Measurements from ENCODE around the gene PDE4B.
A peak's percentile ranks its signal among the peaks of the same experiment; 100 is the strongest.
"Not testable (repeated sequence)": the region's sequence is repeated elsewhere in the genome, so short reads cannot be mapped to it uniquely, and the experiment has no call there.

PDE4B gene

DNA sequence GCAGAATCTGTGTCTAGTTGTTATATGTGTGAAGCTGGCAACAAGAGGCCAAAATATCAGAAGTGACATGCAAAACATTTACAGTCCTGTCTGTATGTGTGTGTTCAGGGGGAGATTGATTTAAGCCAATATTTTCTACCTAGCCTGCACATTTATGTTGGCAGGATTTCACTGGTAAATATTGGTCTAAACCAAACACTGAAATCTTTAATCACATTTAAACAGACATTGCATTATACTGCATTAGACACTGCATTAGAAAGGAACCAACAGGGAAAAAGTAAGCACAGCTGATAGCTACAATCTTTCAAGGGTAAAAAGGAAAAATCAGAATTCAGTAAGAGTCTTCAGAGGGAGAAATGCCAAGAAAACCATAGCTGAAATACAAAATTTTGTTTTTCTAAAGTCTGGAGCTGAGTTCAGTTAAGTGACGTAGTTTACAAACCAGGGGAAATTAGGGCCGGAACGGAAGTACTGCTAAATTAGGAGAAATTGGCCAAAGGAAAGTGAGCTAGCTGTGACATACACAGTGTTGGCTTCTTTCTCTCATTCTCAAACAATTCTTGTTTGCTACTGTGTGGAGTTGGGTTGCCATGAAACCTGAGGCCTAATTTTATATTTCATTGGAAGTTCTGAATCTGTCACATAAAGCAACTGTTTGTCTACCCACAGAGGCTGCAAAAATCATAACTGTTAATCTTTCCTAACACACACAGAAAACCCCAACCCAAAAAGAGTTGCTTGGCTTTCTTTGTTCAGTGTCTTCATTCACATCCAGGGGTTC lies 524.0 kb downstream of the PDE4B start:
- Histone ChIP-seq H3K9ac (ENCODE audit: low read length in 5 of 5) (no peak overlapping the region), H3K36me3 (ENCODE audit: control insufficient read depth in 5 of 5, insufficient read depth in 5 of 5, low read length in 5 of 5) (no peaks in the 10 kb centered on the region), H3K9me3 (ENCODE audit: control insufficient read depth in 5 of 5, low read length in 5 of 5) (peaks cover 0 to 4% (median 0%) of the 10 kb centered on the region in 5 donors), H3K27ac (ENCODE audit: low read depth, low read length) (peak overlapping the region; percentile 25), H3K4me1 (ENCODE audit: control insufficient read depth in 5 of 5, insufficient read depth in 5 of 5, low read length in 5 of 5) (peaks cover 0 to 10% (median 0%) of the 10 kb centered on the region in 5 donors), H3K27me3 (ENCODE audit: control insufficient read depth in 5 of 5, insufficient read depth in 4 of 5, low read length in 5 of 5) (no peaks in the 10 kb centered on the region), H3K4me3 (ENCODE audit: low read depth in 1 of 5, low read length in 5 of 5) (no peak overlapping the region)

DNA sequence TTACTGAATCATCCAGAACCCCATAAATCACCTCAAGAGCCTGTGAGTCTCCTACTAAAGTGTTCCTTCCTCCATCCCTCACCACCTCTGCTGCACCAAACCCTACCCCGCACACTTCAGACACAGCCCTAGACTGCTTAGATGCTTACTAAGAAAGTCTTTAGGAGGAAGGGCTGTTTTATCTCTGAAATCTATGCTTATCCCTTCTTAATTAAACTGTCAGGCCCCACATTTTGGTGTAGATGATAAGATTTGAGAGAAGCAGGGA lies 524.5 kb downstream of the PDE4B start:
- H3K27ac ChIP-seq (ENCODE audit: low read depth, low read length): peak overlapping the region; percentile 25
- no peak overlapping the region for H3K4me3 ChIP-seq (ENCODE audit: low read depth in 1 of 5, low read length in 5 of 5)
- no peak overlapping the region for H3K9ac ChIP-seq (ENCODE audit: low read length in 5 of 5)
- peaks cover 0 to 10% (median 0%) of the 10 kb centered on the region in 5 donors for H3K4me1 ChIP-seq (ENCODE audit: control insufficient read depth in 5 of 5, insufficient read depth in 5 of 5, low read length in 5 of 5)
- H3K9me3 ChIP-seq (ENCODE audit: control insufficient read depth in 5 of 5, low read length in 5 of 5): peaks cover 0 to 2% (median 0%) of the 10 kb centered on the region in 5 donors
- H3K27me3 ChIP-seq (ENCODE audit: control insufficient read depth in 5 of 5, insufficient read depth in 4 of 5, low read length in 5 of 5): no peaks in the 10 kb centered on the region
- H3K36me3 ChIP-seq (ENCODE audit: control insufficient read depth in 5 of 5, insufficient read depth in 5 of 5, low read length in 5 of 5): no peaks in the 10 kb centered on the region

DNA sequence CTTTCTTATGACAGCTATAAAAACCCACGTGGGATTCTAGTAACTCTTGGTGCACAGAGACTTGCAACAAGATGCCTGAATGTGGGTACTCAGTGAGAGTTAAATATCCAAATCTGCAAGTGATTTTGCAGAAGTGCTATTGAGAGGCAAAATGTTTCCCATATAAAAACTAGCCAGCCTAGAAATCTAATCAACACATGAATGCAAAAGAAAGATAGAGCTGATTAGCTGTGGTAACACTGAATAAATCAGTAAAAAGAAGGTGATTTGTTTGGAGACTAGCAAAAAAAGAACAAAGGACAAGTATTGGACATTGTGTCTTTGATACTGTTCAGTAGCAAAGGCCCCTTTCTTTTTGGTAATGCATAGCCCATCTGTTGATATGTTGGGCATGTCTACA lies 527.5 kb downstream of the PDE4B start:
- Histone ChIP-seq H3K36me3 (ENCODE audit: control insufficient read depth in 5 of 5, insufficient read depth in 5 of 5, low read length in 5 of 5) (no peaks in the 10 kb centered on the region), H3K27ac (ENCODE audit: low read depth, low read length) (no peak overlapping the region), H3K9ac (ENCODE audit: low read length in 5 of 5) (no peak overlapping the region), H3K4me1 (ENCODE audit: control insufficient read depth in 5 of 5, insufficient read depth in 5 of 5, low read length in 5 of 5) (peaks cover 0 to 10% (median 0%) of the 10 kb centered on the region in 5 donors), H3K9me3 (ENCODE audit: control insufficient read depth in 5 of 5, low read length in 5 of 5) (no peaks in the 10 kb centered on the region), H3K27me3 (ENCODE audit: control insufficient read depth in 5 of 5, insufficient read depth in 4 of 5, low read length in 5 of 5) (no peaks in the 10 kb centered on the region), H3K4me3 (ENCODE audit: low read depth in 1 of 5, low read length in 5 of 5) (no peak overlapping the region)

DNA sequence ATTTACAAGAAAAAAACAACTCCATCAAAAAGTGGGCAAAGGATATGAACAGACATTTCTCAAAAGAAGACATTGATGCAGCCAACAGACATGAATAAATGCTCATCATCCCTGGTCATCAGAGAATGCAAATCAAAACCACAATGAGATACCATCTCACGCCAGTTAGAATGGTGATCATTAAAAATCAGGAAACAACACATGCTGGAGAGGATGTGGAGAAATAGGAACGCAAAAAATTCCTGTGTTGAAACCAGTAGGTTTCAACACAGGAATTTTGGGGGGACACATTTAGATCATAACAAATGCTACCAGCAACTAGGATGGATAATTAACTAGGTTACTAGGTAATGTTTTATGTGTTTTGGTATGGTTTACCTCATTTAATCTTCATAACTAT lies 529.8 kb downstream of the PDE4B start:
- not testable (repeated sequence) for H3K36me3 ChIP-seq (ENCODE audit: control insufficient read depth in 5 of 5, insufficient read depth in 5 of 5, low read length in 5 of 5); H3K4me1 ChIP-seq (ENCODE audit: control insufficient read depth in 5 of 5, insufficient read depth in 5 of 5, low read length in 5 of 5); H3K27me3 ChIP-seq (ENCODE audit: control insufficient read depth in 5 of 5, insufficient read depth in 4 of 5, low read length in 5 of 5); H3K27ac ChIP-seq (ENCODE audit: low read depth, low read length); H3K4me3 ChIP-seq (ENCODE audit: low read depth in 1 of 5, low read length in 5 of 5); H3K9me3 ChIP-seq (ENCODE audit: control insufficient read depth in 5 of 5, low read length in 5 of 5); H3K9ac ChIP-seq (ENCODE audit: low read length in 5 of 5)

DNA sequence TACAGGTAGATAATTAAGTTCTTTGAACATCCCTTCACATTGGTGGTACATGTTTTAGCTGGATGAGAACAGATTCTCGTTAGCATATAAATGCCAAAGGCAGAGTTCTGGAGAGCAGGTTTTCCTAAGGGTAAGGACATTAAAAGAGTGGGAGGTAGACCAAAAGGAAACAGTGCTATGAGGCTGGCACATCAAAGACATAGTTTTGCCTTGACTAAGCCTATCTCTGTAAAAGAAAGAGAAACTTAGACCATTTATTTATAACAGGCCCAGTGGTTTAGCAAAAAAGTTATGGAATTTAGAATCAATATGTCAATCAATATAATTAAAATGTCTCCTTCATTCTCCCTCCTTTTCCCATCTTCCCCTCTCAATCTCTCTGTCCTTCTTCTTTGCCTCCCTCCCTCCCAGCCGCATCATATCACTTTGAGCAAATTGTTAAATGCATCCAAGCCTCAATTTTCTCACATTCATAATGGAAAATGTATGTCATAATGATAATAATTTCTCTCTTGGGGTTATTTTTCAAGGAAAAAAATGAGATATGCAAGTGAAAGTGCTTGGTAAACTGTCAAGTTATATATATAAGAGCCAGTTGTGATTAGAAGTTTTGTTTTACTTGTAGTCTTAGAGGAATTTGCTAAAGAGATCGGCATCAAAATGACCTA lies 531.4 kb downstream of the PDE4B start:
- Histone ChIP-seq H3K36me3 (ENCODE audit: control insufficient read depth in 5 of 5, insufficient read depth in 5 of 5, low read length in 5 of 5) (no peaks in the 10 kb centered on the region), H3K4me1 (ENCODE audit: control insufficient read depth in 5 of 5, insufficient read depth in 5 of 5, low read length in 5 of 5) (no peaks in the 10 kb centered on the region), H3K9me3 (ENCODE audit: control insufficient read depth in 5 of 5, low read length in 5 of 5) (no peaks in the 10 kb centered on the region), H3K27me3 (ENCODE audit: control insufficient read depth in 5 of 5, insufficient read depth in 4 of 5, low read length in 5 of 5) (no peaks in the 10 kb centered on the region), H3K9ac (ENCODE audit: low read length in 5 of 5) (no peak overlapping the region), H3K27ac (ENCODE audit: low read depth, low read length) (no peak overlapping the region), H3K4me3 (ENCODE audit: low read depth in 1 of 5, low read length in 5 of 5) (no peak overlapping the region)

DNA sequence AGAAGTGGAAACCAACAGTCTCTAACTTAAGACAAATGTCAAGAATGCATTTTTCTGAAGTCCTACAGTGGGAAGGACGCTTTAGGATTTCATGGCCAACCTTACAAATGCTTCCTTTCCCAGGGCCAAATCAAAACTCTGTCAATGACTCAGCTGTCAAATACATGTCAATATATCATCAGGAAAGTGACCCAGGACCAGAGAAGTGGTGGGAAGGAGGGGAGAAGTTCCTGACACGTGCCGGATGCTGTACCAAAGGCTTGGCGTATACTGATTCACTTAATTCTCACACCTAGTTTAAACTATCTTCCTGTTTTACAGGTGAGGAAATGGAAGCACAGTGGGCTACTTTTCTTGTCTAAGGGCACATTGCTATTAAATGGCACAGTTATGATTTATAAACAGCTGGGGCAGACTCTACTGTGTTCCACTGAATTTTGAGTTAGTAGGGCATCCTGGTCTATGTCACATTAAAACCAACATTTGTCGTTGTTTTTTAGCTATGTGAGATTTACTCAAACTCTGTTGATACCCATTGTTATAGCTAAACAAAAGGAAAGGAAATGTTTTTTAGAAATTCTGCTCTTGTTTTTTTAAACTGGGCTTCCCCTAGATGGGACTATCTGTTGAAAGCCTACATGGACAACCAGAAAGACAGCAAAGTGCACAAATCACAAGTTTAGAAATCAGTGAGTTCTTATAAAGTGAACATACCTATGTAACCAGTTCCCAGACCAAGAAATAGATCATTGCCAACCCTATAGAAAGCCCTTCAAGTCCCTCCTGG lies 533.1 kb downstream of the PDE4B start:
- no peaks in the 10 kb centered on the region for H3K36me3 ChIP-seq (ENCODE audit: control insufficient read depth in 5 of 5, insufficient read depth in 5 of 5, low read length in 5 of 5)
- H3K27ac ChIP-seq (ENCODE audit: low read depth, low read length): no peak overlapping the region
- H3K4me3 ChIP-seq (ENCODE audit: low read depth in 1 of 5, low read length in 5 of 5): no peak overlapping the region
- no peaks in the 10 kb centered on the region for H3K9me3 ChIP-seq (ENCODE audit: control insufficient read depth in 5 of 5, low read length in 5 of 5)
- H3K27me3 ChIP-seq (ENCODE audit: control insufficient read depth in 5 of 5, insufficient read depth in 4 of 5, low read length in 5 of 5): no peaks in the 10 kb centered on the region
- H3K4me1 ChIP-seq (ENCODE audit: control insufficient read depth in 5 of 5, insufficient read depth in 5 of 5, low read length in 5 of 5): peaks cover 0 to 1% (median 0%) of the 10 kb centered on the region in 5 donors
- no peak overlapping the region for H3K9ac ChIP-seq (ENCODE audit: low read length in 5 of 5)

DNA sequence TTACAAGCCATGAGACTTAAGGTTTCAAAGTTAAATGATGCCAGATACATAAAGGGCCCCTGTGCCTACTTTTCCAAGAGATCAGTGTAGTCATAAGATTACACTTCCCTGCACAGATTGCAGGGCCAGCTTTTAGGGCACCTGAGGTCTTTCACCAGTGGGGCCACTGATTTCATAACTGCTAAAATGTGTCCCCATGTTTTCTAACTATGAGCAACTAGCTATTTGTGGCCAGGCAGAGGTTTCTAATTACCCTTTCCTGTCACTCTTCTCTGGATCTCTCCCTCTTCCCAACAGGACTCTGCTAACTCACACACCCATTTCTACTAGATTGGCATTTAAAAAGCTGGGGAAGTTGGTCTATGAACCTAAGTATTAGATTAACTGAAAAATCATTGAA lies 534.2 kb downstream of the PDE4B start:
- H3K36me3 ChIP-seq (ENCODE audit: control insufficient read depth in 5 of 5, insufficient read depth in 5 of 5, low read length in 5 of 5): no peaks in the 10 kb centered on the region
- H3K4me1 ChIP-seq (ENCODE audit: control insufficient read depth in 5 of 5, insufficient read depth in 5 of 5, low read length in 5 of 5): peaks cover under 1 to 6% (median 5%) of the 10 kb centered on the region in 5 donors
- no peaks in the 10 kb centered on the region for H3K9me3 ChIP-seq (ENCODE audit: control insufficient read depth in 5 of 5, low read length in 5 of 5)
- no peak overlapping the region for H3K4me3 ChIP-seq (ENCODE audit: low read depth in 1 of 5, low read length in 5 of 5)
- H3K27ac ChIP-seq (ENCODE audit: low read depth, low read length): no peak overlapping the region
- no peaks in the 10 kb centered on the region for H3K27me3 ChIP-seq (ENCODE audit: control insufficient read depth in 5 of 5, insufficient read depth in 4 of 5, low read length in 5 of 5)
- no peak overlapping the region for H3K9ac ChIP-seq (ENCODE audit: low read length in 5 of 5)

DNA sequence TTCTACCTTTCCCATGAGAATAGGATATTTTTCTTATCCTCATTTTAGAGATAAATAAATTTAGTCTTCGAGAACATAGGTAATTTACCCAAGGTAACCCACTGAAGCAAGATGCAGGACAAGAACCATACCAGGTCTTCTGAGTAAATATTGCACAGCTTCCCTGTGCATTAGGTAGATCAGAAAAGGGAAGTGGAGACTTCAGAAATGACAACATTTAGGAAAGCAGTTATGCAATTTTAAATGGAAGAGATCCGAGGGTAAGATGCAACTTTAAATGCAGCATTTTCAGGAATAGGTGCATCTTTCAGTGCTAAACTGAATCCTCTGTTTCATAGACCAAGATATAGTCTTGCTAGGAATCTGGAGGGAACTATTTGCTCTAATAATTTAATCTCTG lies 534.9 kb downstream of the PDE4B start:
- Histone ChIP-seq H3K9me3 (ENCODE audit: control insufficient read depth in 5 of 5, low read length in 5 of 5) (no peaks in the 10 kb centered on the region), H3K9ac (ENCODE audit: low read length in 5 of 5) (no peak overlapping the region), H3K27me3 (ENCODE audit: control insufficient read depth in 5 of 5, insufficient read depth in 4 of 5, low read length in 5 of 5) (peaks cover 0 to 3% (median 0%) of the 10 kb centered on the region in 5 donors), H3K36me3 (ENCODE audit: control insufficient read depth in 5 of 5, insufficient read depth in 5 of 5, low read length in 5 of 5) (no peaks in the 10 kb centered on the region), H3K27ac (ENCODE audit: low read depth, low read length) (no peak overlapping the region), H3K4me3 (ENCODE audit: low read depth in 1 of 5, low read length in 5 of 5) (no peak overlapping the region), H3K4me1 (ENCODE audit: control insufficient read depth in 5 of 5, insufficient read depth in 5 of 5, low read length in 5 of 5) (peaks cover 3 to 12% (median 11%) of the 10 kb centered on the region in 5 donors)

DNA sequence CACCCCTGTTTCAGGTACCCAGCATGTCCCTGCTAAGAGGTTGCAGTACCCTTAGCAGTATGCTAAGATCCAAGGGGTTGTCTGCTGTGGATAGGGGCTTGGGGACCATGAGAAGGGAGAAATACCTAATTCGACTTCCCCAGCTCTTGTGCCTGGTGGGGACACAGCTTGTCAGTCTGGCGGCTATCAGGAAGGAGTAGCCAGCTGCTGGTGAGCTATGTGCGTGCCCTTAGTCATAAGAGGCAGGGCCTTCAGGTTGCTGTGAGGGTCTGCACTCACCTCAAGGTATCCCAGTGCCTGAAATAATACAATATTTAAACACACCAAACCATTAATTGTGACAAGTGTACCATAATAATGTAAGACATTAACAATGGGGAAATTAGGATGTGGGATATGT lies 536.2 kb downstream of the PDE4B start:
- no peaks in the 10 kb centered on the region for H3K9me3 ChIP-seq (ENCODE audit: control insufficient read depth in 5 of 5, low read length in 5 of 5)
- H3K4me1 ChIP-seq (ENCODE audit: control insufficient read depth in 5 of 5, insufficient read depth in 5 of 5, low read length in 5 of 5): peaks cover 3 to 18% (median 12%) of the 10 kb centered on the region in 5 donors
- H3K36me3 ChIP-seq (ENCODE audit: control insufficient read depth in 5 of 5, insufficient read depth in 5 of 5, low read length in 5 of 5): no peaks in the 10 kb centered on the region
- H3K9ac ChIP-seq (ENCODE audit: low read length in 5 of 5): no peak overlapping the region
- H3K27ac ChIP-seq (ENCODE audit: low read depth, low read length): no peak overlapping the region
- H3K27me3 ChIP-seq (ENCODE audit: control insufficient read depth in 5 of 5, insufficient read depth in 4 of 5, low read length in 5 of 5): peaks cover 0 to 4% (median 0%) of the 10 kb centered on the region in 5 donors
- H3K4me3 ChIP-seq (ENCODE audit: low read depth in 1 of 5, low read length in 5 of 5): no peak overlapping the region

DNA sequence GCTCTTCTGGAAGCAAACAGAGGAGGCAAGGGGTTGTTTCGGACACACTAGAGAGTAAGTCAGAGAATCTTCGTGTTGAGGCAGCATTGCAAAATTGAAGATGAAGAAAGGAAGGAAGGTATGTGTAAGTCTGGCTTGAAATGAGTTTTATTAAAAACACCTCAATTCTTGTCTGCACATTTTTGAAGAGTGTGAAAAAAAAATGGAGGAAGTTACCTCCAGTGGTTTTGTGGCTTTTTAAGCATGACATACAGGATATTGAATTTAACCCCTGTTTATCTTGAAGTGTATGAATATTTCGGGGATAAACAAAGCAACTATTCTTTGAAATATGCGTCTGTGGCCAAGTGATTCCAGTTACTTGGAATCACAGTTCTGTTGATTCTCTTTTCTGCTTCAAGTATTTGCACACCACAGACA lies 538.0 kb downstream of the PDE4B start:
- Histone ChIP-seq H3K36me3 (ENCODE audit: control insufficient read depth in 5 of 5, insufficient read depth in 5 of 5, low read length in 5 of 5) (no peaks in the 10 kb centered on the region), H3K4me3 (ENCODE audit: low read depth in 1 of 5, low read length in 5 of 5) (no peak overlapping the region), H3K9me3 (ENCODE audit: control insufficient read depth in 5 of 5, low read length in 5 of 5) (no peaks in the 10 kb centered on the region), H3K27ac (ENCODE audit: low read depth, low read length) (no peak overlapping the region), H3K4me1 (ENCODE audit: control insufficient read depth in 5 of 5, insufficient read depth in 5 of 5, low read length in 5 of 5) (peaks cover 4 to 36% (median 23%) of the 10 kb centered on the region in 5 donors), H3K9ac (ENCODE audit: low read length in 5 of 5) (no peak overlapping the region), H3K27me3 (ENCODE audit: control insufficient read depth in 5 of 5, insufficient read depth in 4 of 5, low read length in 5 of 5) (peaks cover 0 to 4% (median 0%) of the 10 kb centered on the region in 5 donors)
